ENCODE measurements around the gene LILRA5.
"Not testable (repeated sequence)": the region's sequence is repeated elsewhere in the genome, so short reads cannot be mapped to it uniquely, and the experiment has no call there.

LILRA5 gene

GRCh38 chr19:54312436-54313377 lies at the start of gene LILRA5:
TSS of gene LILRA5 (minus strand) at chr19:54313166. CDS start at chr19:54313019, 147 bp downstream.
- no peak for DNase-seq

GRCh38 chr19:54361680-54362422 lies 48.9 kb upstream of the LILRA5 start:
- not testable (repeated sequence) for DNase-seq

- DNase-seq, result not testable (repeated sequence)
Observed at GRCh38 chr19:54359149-54359820, 46.3 kb upstream of the LILRA5 start.

GRCh38 chr19:54357381-54357780 lies 44.4 kb upstream of the LILRA5 start:
- DNase-seq, result no peak

- DNase-seq, result no peak
Observed at GRCh38 chr19:54356444-54357056, 43.6 kb upstream of the LILRA5 start.

GRCh38 chr19:54355675-54356074 lies 42.7 kb upstream of the LILRA5 start:
- DNase-seq, result no peak

GRCh38 chr19:54354761-54355160 lies 41.8 kb upstream of the LILRA5 start:
- no peak for DNase-seq

- DNase-seq, result no peak
Observed at GRCh38 chr19:54352546-54352945, 39.6 kb upstream of the LILRA5 start.

- no peak for DNase-seq
Observed at GRCh38 chr19:54352041-54352440, 39.1 kb upstream of the LILRA5 start.

GRCh38 chr19:54351474-54351873 lies 38.5 kb upstream of the LILRA5 start:
- no peak for DNase-seq

GRCh38 chr19:54345938-54346386 lies 33.0 kb upstream of the LILRA5 start:
- no peak for DNase-seq

- no peak for DNase-seq
Observed at GRCh38 chr19:54343868-54344267, 30.9 kb upstream of the LILRA5 start.

- DNase-seq, result no peak
Observed at GRCh38 chr19:54341295-54341694, 28.3 kb upstream of the LILRA5 start.

GRCh38 chr19:54339646-54340358 lies 26.8 kb upstream of the LILRA5 start:
- no peak for DNase-seq

- no peak for DNase-seq
Observed at GRCh38 chr19:54338521-54338920, 25.6 kb upstream of the LILRA5 start.

GRCh38 chr19:54337858-54338230 lies 24.9 kb upstream of the LILRA5 start:
- DNase-seq, result no peak

- DNase-seq, result no peak
Observed at GRCh38 chr19:54336893-54337857, 24.2 kb upstream of the LILRA5 start.

- no peak for DNase-seq
Observed at GRCh38 chr19:54335979-54336892, 23.3 kb upstream of the LILRA5 start.

- DNase-seq, result no peak
Observed at GRCh38 chr19:54335164-54335563, 22.2 kb upstream of the LILRA5 start.

Measured in NCI-H446 (cell line).